Measurements from ENCODE around the gene HSPH1.

HSPH1 gene

GRCh38 chr13:31161557-31162150, at the start of gene HSPH1:
TSS of gene HSPH1 (minus strand) at chr13:31161904. CDS start at chr13:31161582, 322 bp downstream.
- peak; percentile 93 to 99 (median 97) for DNase-seq
- intact Hi-C loops (cut with DNase I) = loop anchor here (1.0 kb wide), 1 partner anchor 39 kb away; no protein-coding TSS in a partner anchor

- no peak for DNase-seq
- intact Hi-C loops (cut with DNase I) = no loop called here
Observed at GRCh38 chr13:31209841-31210210, 48.1 kb upstream of the HSPH1 start.

- intact Hi-C loops (cut with DNase I) = no loop called here
- DNase-seq = peak in 9 of 10 donors; percentile 41 to 91 (median 61)
Observed at GRCh38 chr13:31209172-31209840, 47.6 kb upstream of the HSPH1 start.

GRCh38 chr13:31208559-31209122, 46.9 kb upstream of the HSPH1 start:
- peak in 1 of 10 donors; percentile 38 for DNase-seq
- intact Hi-C loops (cut with DNase I) = no loop called here

- DNase-seq = peak in 3 of 10 donors; percentile 28 to 77 (median 66)
- intact Hi-C loops (cut with DNase I) = no loop called here
Observed at GRCh38 chr13:31207661-31208552, 46.2 kb upstream of the HSPH1 start.

- DNase-seq = no peak
- intact Hi-C loops (cut with DNase I) = no loop called here
Observed at GRCh38 chr13:31204592-31204991, 42.9 kb upstream of the HSPH1 start.

GRCh38 chr13:31201341-31202031, 39.8 kb upstream of the HSPH1 start:
- no peak for DNase-seq
- intact Hi-C loops (cut with DNase I) = no loop called here

- peak in 7 of 10 donors; percentile 24 to 90 (median 53) for DNase-seq
- intact Hi-C loops (cut with DNase I) = loop anchor here (1.0 kb wide), 1 partner anchor 38 kb away; no protein-coding TSS in a partner anchor
Observed at GRCh38 chr13:31200637-31200971, 38.9 kb upstream of the HSPH1 start.

GRCh38 chr13:31199849-31200636, 38.3 kb upstream of the HSPH1 start, which contains the start of gene B3GLCT:
TSS of gene B3GLCT (plus strand) at chr13:31199975. CDS start at chr13:31200085, 110 bp downstream.
- peak; percentile 53 to 96 (median 72) for DNase-seq
- intact Hi-C loops (cut with DNase I) = loop anchor here (1.0 kb wide), 1 partner anchor 38 kb away; no protein-coding TSS in a partner anchor

- intact Hi-C loops (cut with DNase I) = no loop called here
- DNase-seq = no peak
Observed at GRCh38 chr13:31199527-31199848, 37.8 kb upstream of the HSPH1 start.

GRCh38 chr13:31198519-31198918, 36.8 kb upstream of the HSPH1 start:
- intact Hi-C loops (cut with DNase I) = no loop called here
- DNase-seq = no peak

GRCh38 chr13:31196992-31197391, 35.3 kb upstream of the HSPH1 start:
- peak in 1 of 10 donors; percentile 52 for DNase-seq
- intact Hi-C loops (cut with DNase I) = no loop called here

- DNase-seq = no peak
- intact Hi-C loops (cut with DNase I) = no loop called here
Observed at GRCh38 chr13:31195616-31196015, 33.9 kb upstream of the HSPH1 start.

GRCh38 chr13:31192306-31192705, 30.6 kb upstream of the HSPH1 start:
- intact Hi-C loops (cut with DNase I) = no loop called here
- peak in 9 of 10 donors; percentile 37 to 94 (median 61) for DNase-seq

GRCh38 chr13:31191748-31192147, 30.0 kb upstream of the HSPH1 start:
- DNase-seq = no peak
- intact Hi-C loops (cut with DNase I) = no loop called here

- no peak for DNase-seq
- intact Hi-C loops (cut with DNase I) = loop anchor here (10.0 kb wide), 1 partner anchor 560 kb away; no protein-coding TSS in a partner anchor
Observed at GRCh38 chr13:31184981-31185645, 23.4 kb upstream of the HSPH1 start.

- intact Hi-C loops (cut with DNase I) = loop anchor here (10.0 kb wide), 1 partner anchor 560 kb away; no protein-coding TSS in a partner anchor
- no peak for DNase-seq
Observed at GRCh38 chr13:31184451-31184850, 22.7 kb upstream of the HSPH1 start.

- peak in 1 of 10 donors; percentile 53 for DNase-seq
- intact Hi-C loops (cut with DNase I) = loop anchor here (10.0 kb wide), 1 partner anchor 562 kb away; no protein-coding TSS in a partner anchor
Observed at GRCh38 chr13:31182987-31183386, 21.3 kb upstream of the HSPH1 start.
